Measurements from ENCODE around the gene AKR1B1. TPM values are rescaled to one million over a fixed set of nuclear protein-coding genes. Genes with fewer than 3 reads are reported as not detected.

Gene AKR1B1
- total and polyA plus RNA-seq, 2 of the 13 experiments (the other 11 are each of a cell fraction or from before 2014, with no cell fraction given), result 89.9 to 133 TPM

DNA sequence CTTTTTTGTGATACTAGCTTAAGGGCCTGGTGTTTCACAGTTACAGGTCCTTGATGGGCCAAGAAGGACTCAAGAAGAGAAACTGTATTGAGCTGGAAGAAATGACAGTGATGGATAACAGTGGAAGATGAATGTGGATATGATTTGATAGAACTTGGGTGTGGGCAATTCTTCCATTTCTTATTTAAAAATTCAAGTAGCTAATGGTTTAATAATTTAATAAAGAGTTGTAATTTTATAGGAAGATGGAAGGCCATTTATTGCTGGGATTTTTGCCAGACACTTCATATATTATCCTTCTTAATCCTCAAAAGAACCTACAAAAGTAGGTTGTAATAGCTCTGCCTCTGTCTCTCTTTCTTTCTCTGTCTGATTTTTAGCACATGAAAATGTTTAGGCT lies 21.3 kb upstream of the AKR1B1 start (continued):
- TF ChIP-seq, protein P1, sequence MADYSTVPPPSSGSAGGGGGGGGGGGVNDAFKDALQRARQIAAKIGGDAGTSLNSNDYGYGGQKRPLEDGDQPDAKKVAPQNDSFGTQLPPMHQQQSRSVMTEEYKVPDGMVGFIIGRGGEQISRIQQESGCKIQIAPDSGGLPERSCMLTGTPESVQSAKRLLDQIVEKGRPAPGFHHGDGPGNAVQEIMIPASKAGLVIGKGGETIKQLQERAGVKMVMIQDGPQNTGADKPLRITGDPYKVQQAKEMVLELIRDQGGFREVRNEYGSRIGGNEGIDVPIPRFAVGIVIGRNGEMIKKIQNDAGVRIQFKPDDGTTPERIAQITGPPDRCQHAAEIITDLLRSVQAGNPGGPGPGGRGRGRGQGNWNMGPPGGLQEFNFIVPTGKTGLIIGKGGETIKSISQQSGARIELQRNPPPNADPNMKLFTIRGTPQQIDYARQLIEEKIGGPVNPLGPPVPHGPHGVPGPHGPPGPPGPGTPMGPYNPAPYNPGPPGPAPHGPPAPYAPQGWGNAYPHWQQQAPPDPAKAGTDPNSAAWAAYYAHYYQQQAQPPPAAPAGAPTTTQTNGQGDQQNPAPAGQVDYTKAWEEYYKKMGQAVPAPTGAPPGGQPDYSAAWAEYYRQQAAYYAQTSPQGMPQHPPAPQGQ (CRISPR knock-in tag; IDR thresholded peaks at IDR 0.05; ENCODE audit: borderline replicate concordance), result no peak
- no peak for TF ChIP-seq SIX1 (CRISPR knock-in tag; IDR thresholded peaks at IDR 0.05; ENCODE audit: borderline replicate concordance)
- TF ChIP-seq TEAD3 (CRISPR knock-in tag; optimal IDR thresholded peaks at IDR 0.05; ENCODE audit: borderline replicate concordance), result no peak
- TF ChIP-seq, protein P2, sequence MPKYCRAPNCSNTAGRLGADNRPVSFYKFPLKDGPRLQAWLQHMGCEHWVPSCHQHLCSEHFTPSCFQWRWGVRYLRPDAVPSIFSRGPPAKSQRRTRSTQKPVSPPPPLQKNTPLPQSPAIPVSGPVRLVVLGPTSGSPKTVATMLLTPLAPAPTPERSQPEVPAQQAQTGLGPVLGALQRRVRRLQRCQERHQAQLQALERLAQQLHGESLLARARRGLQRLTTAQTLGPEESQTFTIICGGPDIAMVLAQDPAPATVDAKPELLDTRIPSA (CRISPR knock-in tag; IDR thresholded peaks at IDR 0.05; ENCODE audit: borderline replicate concordance), result no peak
- no peak for TF ChIP-seq ZNF446 (CRISPR knock-in tag; IDR thresholded peaks at IDR 0.05)

DNA sequence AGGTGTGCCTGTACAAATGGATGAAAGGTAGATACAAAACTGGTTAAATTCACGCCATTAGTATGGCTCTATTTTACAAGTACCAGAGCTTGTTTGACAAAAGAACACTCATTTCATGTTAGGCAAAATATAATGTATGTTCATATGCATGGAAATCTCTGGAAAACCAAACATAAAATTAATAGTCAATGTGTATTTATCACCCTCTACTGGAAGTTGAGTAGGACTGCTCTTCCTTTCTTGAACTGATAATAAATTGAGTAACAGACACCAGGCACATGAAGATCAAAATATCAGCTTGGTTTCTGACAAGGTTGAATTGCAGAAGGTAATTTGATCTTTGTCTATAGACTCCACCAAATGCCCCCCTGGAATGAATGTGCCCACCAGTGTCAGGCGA lies 19.8 kb upstream of the AKR1B1 start:
- Histone ChIP-seq H4K20me1 (ENCODE audit: insufficient read depth, low read length) (no peaks in the 10 kb centered on the region), H3K9me3 (ENCODE audit: low read length) (no peaks in the 10 kb centered on the region), H3K79me2 (ENCODE audit: insufficient read depth, low read length) (no peaks in the 10 kb centered on the region), H2AFZ (ENCODE audit: low read length) (no peak overlapping the region), H3K4me2 (ENCODE audit: low read depth, low read length) (no peak overlapping the region), H3K27me3 (ENCODE audit: control insufficient read depth in 1 of 2, insufficient read depth in 2 of 2, low read length in 2 of 2) (no peaks in the 10 kb centered on the region), H3K36me3 (replicated peaks in 1 of 2; ENCODE audit: control insufficient read depth in 1 of 2, insufficient read depth in 2 of 2, low read length in 2 of 2) (no peaks in the 10 kb centered on the region), H3K9ac (ENCODE audit: insufficient read depth, low read depth, low read length) (no peak overlapping the region), H3K4me3 (replicated peaks in 1 of 3; ENCODE audit: insufficient read depth in 1 of 3, low read depth in 2 of 3, low read length in 3 of 3) (no peak overlapping the region), H3K27ac (ENCODE audit: extremely low read length, insufficient read depth, low read length) (no peak overlapping the region), H3K4me1 (ENCODE audit: insufficient read depth, low read length) (peaks cover 11% of the 10 kb centered on the region)
- WGBS (ENCODE audit: low lambda C conversion rate), result 0% methylated on average over 2 of the region's 2 CpGs
- in situ Hi-C loops (cut with HindIII; ENCODE audit: extremely low pct_ligation_motif_present, low pct_unique_long_range_greater_than_20kb), result no loop called here
- intact Hi-C loops (cut with micrococcal nuclease; ENCODE audit: unreplicated experiment), result no loop called here
- no peak for DNase-seq (ENCODE audit: low spot score)
- FAIRE-seq, result no peak
- ATAC-seq, result no peak
- TF ChIP-seq ZNF3 (CRISPR knock-in tag; IDR thresholded peaks at IDR 0.05) (0 out of 2 replicates have a peak, but pooled peaks have one; percentile 49), YEATS4 (CRISPR knock-in tag; IDR thresholded peaks at IDR 0.05; ENCODE audit: borderline replicate concordance) (no peak), FOXK1 (CRISPR knock-in tag; IDR thresholded peaks at IDR 0.05; ENCODE audit: borderline replicate concordance, low read depth) (no peak)
- POLR2A ChIA-PET, result no interaction called here
- CTCF ChIA-PET (ENCODE audit: low intra/inter-chr PET ratio, low total read pairs), result no interaction called here
- no TSS peak for BruUV-seq (replicated peaks)

Data from HepG2 (cell line).